Natural killer cell (primary cell): ENCODE measurements around the gene SLC25A33. TPM values are rescaled to one million over a fixed set of nuclear protein-coding genes. Genes with fewer than 3 reads are reported as not detected.
"Not testable (repeated sequence)": the region's sequence is repeated elsewhere in the genome, so short reads cannot be mapped to it uniquely, and the experiment has no call there.

Source experiments
- ATAC-seq, 3 donors: fragments of 150-1000 bp in 2 of 3; fragments of 200-7000 bp in 1 of 3; cut with Tn5 transposase; 1 replicate in 1 of 3; 2 replicates in 2 of 3; pipeline ENCODE4 v1.10.0; 2021; ENCODE audit warnings: mild to moderate bottlenecking in 2 of 3, moderate library complexity in 2 of 3
- DNase-seq, 2 donors: peaks; one replicate each; pipeline versions ENCODE4 v3.0.0 to v3.0.0-alpha.2; 2013 to 2021; ENCODE audit warnings: mixed read lengths in 1 of 2
- H3K27ac ChIP-seq: one replicate; pipeline ENCODE4 v1.5.1; 2013; ENCODE audit warnings: mild to moderate bottlenecking, low read length
- H3K27me3 ChIP-seq: one replicate; pipeline ENCODE4 v1.6.1; 2013; ENCODE audit warnings: low read length; ENCODE audit not compliant: control insufficient read depth, insufficient read depth
- H3K36me3 ChIP-seq: one replicate; pipeline ENCODE4 v1.6.1; 2013; ENCODE audit warnings: low read length; ENCODE audit not compliant: control insufficient read depth, insufficient read depth
- H3K4me1 ChIP-seq: one replicate; pipeline ENCODE4 v1.6.1; 2013; ENCODE audit warnings: low read length; ENCODE audit not compliant: control insufficient read depth, insufficient read depth
- H3K4me3 ChIP-seq: one replicate; pipeline ENCODE4 v1.5.1; 2013; ENCODE audit warnings: low read length
- H3K9me3 ChIP-seq: one replicate; pipeline ENCODE4 v1.6.1; 2013; ENCODE audit warnings: low read length; ENCODE audit not compliant: control insufficient read depth, insufficient read depth
- H3K27ac Mint-ChIP-seq, 2 donors: one replicate each; pipeline ENCODE4 v1.8.0; 2022; ENCODE audit warnings: mild to moderate bottlenecking in 2 of 2, mixed read lengths in 2 of 2, moderate library complexity in 1 of 2
- H3K27me3 Mint-ChIP-seq, 2 donors: one replicate each; pipeline ENCODE4 v1.8.0; 2022; ENCODE audit warnings: low read depth in 2 of 2, mixed read lengths in 2 of 2
- H3K36me3 Mint-ChIP-seq: one replicate; pipeline ENCODE4 v1.8.0; 2022; ENCODE audit warnings: mixed read lengths
- H3K4me1 Mint-ChIP-seq, 2 donors: one replicate each; pipeline ENCODE4 v1.8.0; 2022; ENCODE audit warnings: mixed read lengths in 2 of 2
- H3K4me3 Mint-ChIP-seq: one replicate; pipeline ENCODE4 v1.8.0; 2022; ENCODE audit warnings: mild to moderate bottlenecking, moderate library complexity, mixed read lengths
- H3K9me3 Mint-ChIP-seq, 2 donors: one replicate each; pipeline ENCODE4 v1.8.0; 2022; ENCODE audit warnings: mixed read lengths in 2 of 2
- CTCF ChIP-seq: fragments of 200-600 bp; IDR thresholded peaks from one replicate; pipeline ENCODE4 v1.8.0; 2022; ENCODE audit warnings: antibody characterized with exemption
- WGBS: methylation state at CpG from one replicate; pipeline ENCODE4 v1.1.7; 2013; ENCODE audit warnings: missing lambda C conversion rate; ENCODE audit not compliant: insufficient coverage; 5-methylcytosine and 5-hydroxymethylcytosine counted together
- intact Hi-C: fragments of 100-400 bp; cut with micrococcal nuclease; formaldehyde crosslinking; loops from one replicate; pipeline ENCODE4 v1.14.2; 2022
- total RNA-seq, 4 donors: library from RNA; stranded (reverse); fragments of 120-200 nt in 1 of 4; gene quantifications; one replicate each; pipeline versions ENCODE4 v1.2.3 to v1.2.4, GENCODE V29; 2013 to 2022

The SLC25A33 gene
- total RNA-seq, 3 donors from 2014 or later (not counting 1 experiment from before 2014, with no cell fraction given): 7.0 to 9.0 (median 7.6) TPM

- peaks cover 22 to 27% of the 10 kb centered on the region in 2 donors for H3K4me1 Mint-ChIP-seq
- Histone ChIP-seq H3K36me3 (no peaks in the 10 kb centered on the region), H3K4me3 (no peak overlapping the region), H3K27ac (no peak overlapping the region), H3K4me1 (peaks cover 38% of the 10 kb centered on the region), H3K9me3 (no peaks in the 10 kb centered on the region), H3K27me3 (no peaks in the 10 kb centered on the region)
- H3K27me3 Mint-ChIP-seq: peaks cover 0 to 5% of the 10 kb centered on the region in 2 donors
- intact Hi-C loops: no loop called here
- WGBS: 88% methylated on average over 2 of the region's 2 CpGs
- peak overlapping the region; percentile 14 for H3K4me3 Mint-ChIP-seq
- H3K36me3 Mint-ChIP-seq: no peaks in the 10 kb centered on the region
- TF ChIP-seq CTCF: no peak
- H3K9me3 Mint-ChIP-seq: no peaks in the 10 kb centered on the region
- ATAC-seq: no peak
- H3K27ac Mint-ChIP-seq: no peak overlapping the region
- DNase-seq: no peak
These were observed 84.8 kb downstream of the SLC25A33 start for GRCh38 chr1:9624081-9624480.

GRCh38 chr1:9625030-9625429 is 85.8 kb downstream of the SLC25A33 start:
- H3K27ac Mint-ChIP-seq, intact Hi-C loops: not testable (repeated sequence)
- WGBS: 76% methylated on average over 2 of the region's 3 CpGs

GRCh38 chr1:9626201-9626608 is 86.9 kb downstream of the SLC25A33 start:
- Histone ChIP-seq H3K27ac (peak overlapping the region; percentile 52), H3K27me3 (no peaks in the 10 kb centered on the region), H3K9me3 (no peaks in the 10 kb centered on the region), H3K4me1 (peaks cover 56% of the 10 kb centered on the region), H3K4me3 (peak overlapping the region; percentile 66), H3K36me3 (no peaks in the 10 kb centered on the region)
- intact Hi-C loops: no loop called here
- H3K27ac Mint-ChIP-seq: peak overlapping the region; percentile 87 to 99
- H3K4me1 Mint-ChIP-seq: peaks cover 42 to 47% of the 10 kb centered on the region in 2 donors
- no peaks in the 10 kb centered on the region for H3K9me3 Mint-ChIP-seq
- TF ChIP-seq CTCF: no peak
- DNase-seq (peak; percentile 18 to 68), ATAC-seq (no peak)
- H3K36me3 Mint-ChIP-seq: no peaks in the 10 kb centered on the region
- peaks cover 0 to 3% of the 10 kb centered on the region in 2 donors for H3K27me3 Mint-ChIP-seq
- peak overlapping the region; percentile 86 for H3K4me3 Mint-ChIP-seq
- 10% methylated on average over 9 of the region's 9 CpGs for WGBS

More at GRCh38 chr1:9625030-9625429, 85.8 kb downstream of the SLC25A33 start:
- not testable (repeated sequence) for H3K27me3 ChIP-seq, H3K27me3 Mint-ChIP-seq, H3K27ac ChIP-seq, H3K9me3 Mint-ChIP-seq, ATAC-seq, H3K4me3 ChIP-seq, H3K9me3 ChIP-seq, H3K36me3 Mint-ChIP-seq, DNase-seq, H3K36me3 ChIP-seq
- peaks cover 45% of the 10 kb centered on the region for H3K4me1 ChIP-seq
- Mint-ChIP-seq H3K4me1 (peaks cover 31 to 36% of the 10 kb centered on the region in 2 donors), H3K4me3 (peak overlapping the region; percentile 6)

GRCh38 chr1:9628541-9629444 is 89.5 kb downstream of the SLC25A33 start:
- DNase-seq (peak; percentile 61 to 83), ATAC-seq (peak; percentile 30 to 46 (median 44))
- Histone ChIP-seq H3K4me1 (peaks cover 65% of the 10 kb centered on the region), H3K4me3 (peak overlapping the region; percentile 70), H3K27me3 (no peaks in the 10 kb centered on the region), H3K36me3 (no peaks in the 10 kb centered on the region), H3K27ac (peak overlapping the region; percentile 85), H3K9me3 (no peaks in the 10 kb centered on the region)
- TF ChIP-seq CTCF: no peak
- peaks cover 0 to 3% of the 10 kb centered on the region in 2 donors for H3K27me3 Mint-ChIP-seq
- no peaks in the 10 kb centered on the region for H3K36me3 Mint-ChIP-seq
- H3K9me3 Mint-ChIP-seq: no peaks in the 10 kb centered on the region
- 5% methylated on average over 20 of the region's 23 CpGs for WGBS
- H3K4me3 Mint-ChIP-seq: peak overlapping the region; percentile 91
- intact Hi-C loops: loop anchor here (1.0 to 2.0 kb wide), 2 partner anchors 25 to 88 kb away; no protein-coding TSS in a partner anchor
- peaks cover 55 to 60% of the 10 kb centered on the region in 2 donors for H3K4me1 Mint-ChIP-seq
- H3K27ac Mint-ChIP-seq: peak overlapping the region; percentile 87 to 99
